ENCODE data around the gene ETF1. TPM values are rescaled to one million over a fixed set of nuclear protein-coding genes. Genes with fewer than 3 reads are reported as not detected.

Gene ETF1
- total RNA-seq, 2 donors from 2014 or later: 58.0 to 64.1 TPM

GRCh38 chr5:138458856-138459255, 84.2 kb downstream of the ETF1 start:
- DNase-seq (ENCODE audit: low spot score): no peak
- Histone ChIP-seq H3K36me3 (no peaks in the 10 kb centered on the region), H3K4me1 (replicated peaks) (peaks cover 3% of the 10 kb centered on the region), H3K9me3 (no peaks in the 10 kb centered on the region), H3K27me3 (replicated peaks; ENCODE audit: insufficient read depth) (no peaks in the 10 kb centered on the region), H3K27ac (no peak overlapping the region), H3K4me3 (no peak overlapping the region)
- WGBS: 74% methylated on average over 9 of the region's 9 CpGs
- TF ChIP-seq POLR2AphosphoS5 (IDR thresholded peaks at IDR 0.05) (no peak), POLR2A (IDR thresholded peaks at IDR 0.05) (no peak), CTCF (IDR thresholded peaks at IDR 0.05) (no peak)
- intact Hi-C loops (cut with DNase I): no loop called here

GRCh38 chr5:138458384-138458783, 84.7 kb downstream of the ETF1 start:
- TF ChIP-seq POLR2A (IDR thresholded peaks at IDR 0.05): no peak
- no peak for TF ChIP-seq POLR2AphosphoS5 (IDR thresholded peaks at IDR 0.05)
- TF ChIP-seq CTCF (IDR thresholded peaks at IDR 0.05): no peak

GRCh38 chr5:138457531-138458275, 85.3 kb downstream of the ETF1 start:
- no peak overlapping the region for H3K4me3 ChIP-seq
- no peak for TF ChIP-seq CTCF (IDR thresholded peaks at IDR 0.05)
- no peak for TF ChIP-seq POLR2A (IDR thresholded peaks at IDR 0.05)
- no peak for TF ChIP-seq POLR2AphosphoS5 (IDR thresholded peaks at IDR 0.05)
- no peaks in the 10 kb centered on the region for H3K4me1 ChIP-seq (replicated peaks)
- no peak overlapping the region for H3K27ac ChIP-seq
- 69% methylated on average over 12 of the region's 12 CpGs for WGBS
- no peaks in the 10 kb centered on the region for H3K27me3 ChIP-seq (replicated peaks; ENCODE audit: insufficient read depth)
- no peaks in the 10 kb centered on the region for H3K9me3 ChIP-seq
- no peaks in the 10 kb centered on the region for H3K36me3 ChIP-seq
- intact Hi-C loops (cut with DNase I): no loop called here
- no peak for DNase-seq (ENCODE audit: low spot score)

More at GRCh38 chr5:138458384-138458783, 84.7 kb downstream of the ETF1 start:
- 36% methylated on average over 11 of the region's 11 CpGs for WGBS
- no peak overlapping the region for H3K27ac ChIP-seq
- no peak overlapping the region for H3K4me3 ChIP-seq
- intact Hi-C loops (cut with DNase I): no loop called here
- no peak for DNase-seq (ENCODE audit: low spot score)
- no peaks in the 10 kb centered on the region for H3K27me3 ChIP-seq (replicated peaks; ENCODE audit: insufficient read depth)
- no peaks in the 10 kb centered on the region for H3K9me3 ChIP-seq
- H3K36me3 ChIP-seq: no peaks in the 10 kb centered on the region
- H3K4me1 ChIP-seq (replicated peaks): peaks cover 2% of the 10 kb centered on the region

Small RNAs within 50 kb of the gene (small RNA-seq; reads per million reads assigned to genes)
- 17.6 to 34.6 reads per million in 2 donors for gene RF00154
- gene SNORD63: 362 to 521 reads per million in 2 donors

Other genes starting within 250 kb of the ETF1 start
- 1 to 10 TPM in 1 of 2 donors, under 1 TPM in 1; 0.14 to 3.2 TPM for gene CDC25C, start 211.4 kb downstream of the ETF1 start, total RNA-seq
- gene FAM53C, start 205.0 kb downstream of the ETF1 start, total RNA-seq: 10 to 100 TPM; 32.9 to 81.0 TPM
- 10 to 100 TPM; 61.2 to 85.1 TPM for gene KDM3B, start 190.6 kb downstream of the ETF1 start, total RNA-seq
- gene REEP2, start 104.2 kb downstream of the ETF1 start, total RNA-seq: 10 to 100 TPM in 1 of 2 donors, 1 to 10 TPM in 1; 4.1 to 21.2 TPM
- 10 to 100 TPM; 12.2 to 19.5 TPM for gene EGR1, start 77.8 kb downstream of the ETF1 start, total RNA-seq
- 100 to 1,000 TPM; 273 to 331 TPM for gene HSPA9, start 32.2 kb upstream of the ETF1 start, total RNA-seq
- gene CTNNA1, start 210.2 kb upstream of the ETF1 start, total RNA-seq: 100 to 1,000 TPM; 210 to 212 TPM